ENCODE measurements around the gene DPY19L3. TPM values are rescaled to one million over a fixed set of nuclear protein-coding genes. Genes with fewer than 3 reads are reported as not detected.

DPY19L3 gene
- total and polyA plus RNA-seq, 8 donors = 31.5 to 79.9 (median 67.0) TPM

- H3K4me3 ChIP-seq = no peak overlapping the region
- peak overlapping the region in 1 of 2 donors; percentile 37 for H3K27ac ChIP-seq
- peaks cover 0 to 53% of the 10 kb centered on the region in 2 donors for H3K27me3 ChIP-seq
- H3K4me1 ChIP-seq = peaks cover 0 to 17% of the 10 kb centered on the region in 2 donors
- H3K36me3 ChIP-seq = peaks cover 0 to 54% of the 10 kb centered on the region in 2 donors
- ATAC-seq (no peak), DNase-seq (no peak)
- TF ChIP-seq CTCF (IDR thresholded peaks at IDR 0.05) = no peak
- no peaks in the 10 kb centered on the region for H3K9me3 ChIP-seq
- intact Hi-C loops (cut with DNase I) = no loop called here
Observed at GRCh38 chr19:32364040-32364439, 41.5 kb upstream of the DPY19L3 start.

GRCh38 chr19:32367063-32367462 lies 38.5 kb upstream of the DPY19L3 start:
- DNase-seq (no peak), ATAC-seq (no peak)
- Histone ChIP-seq H3K4me1 (peaks cover 0 to 17% of the 10 kb centered on the region in 2 donors), H3K36me3 (peaks cover 0 to 40% of the 10 kb centered on the region in 2 donors), H3K27me3 (peaks cover 0 to 40% of the 10 kb centered on the region in 2 donors), H3K4me3 (no peak overlapping the region), H3K27ac (no peak overlapping the region), H3K9me3 (no peaks in the 10 kb centered on the region)
- no peak for TF ChIP-seq CTCF (IDR thresholded peaks at IDR 0.05)
- intact Hi-C loops (cut with DNase I) = no loop called here

- intact Hi-C loops (cut with DNase I) = no loop called here
- no peaks in the 10 kb centered on the region for H3K9me3 ChIP-seq
- TF ChIP-seq CTCF (IDR thresholded peaks at IDR 0.05) = no peak
- ATAC-seq (no peak), DNase-seq (no peak)
- H3K4me3 ChIP-seq = no peak overlapping the region
- peaks cover 0 to 44% of the 10 kb centered on the region in 2 donors for H3K36me3 ChIP-seq
- H3K4me1 ChIP-seq = peaks cover 0 to 10% of the 10 kb centered on the region in 2 donors
- H3K27ac ChIP-seq = no peak overlapping the region
- H3K27me3 ChIP-seq = peaks cover 0 to 37% of the 10 kb centered on the region in 2 donors
Observed at GRCh38 chr19:32367948-32368536, 37.5 kb upstream of the DPY19L3 start.

- ATAC-seq = no peak
- H3K27ac ChIP-seq = no peak overlapping the region
- H3K9me3 ChIP-seq = no peaks in the 10 kb centered on the region
- H3K4me1 ChIP-seq = peaks cover 0 to 8% of the 10 kb centered on the region in 2 donors
- H3K27me3 ChIP-seq = peaks cover 0 to 30% of the 10 kb centered on the region in 2 donors
- DNase-seq = no peak
- H3K36me3 ChIP-seq = peaks cover 0 to 46% of the 10 kb centered on the region in 2 donors
- no peak overlapping the region for H3K4me3 ChIP-seq
- intact Hi-C loops (cut with DNase I) = no loop called here
- no peak for TF ChIP-seq CTCF (IDR thresholded peaks at IDR 0.05)
Observed at GRCh38 chr19:32368787-32369186, 36.8 kb upstream of the DPY19L3 start.

- intact Hi-C loops (cut with DNase I) = no loop called here
- DNase-seq = no peak
- Histone ChIP-seq H3K36me3 (peaks cover 0 to 34% of the 10 kb centered on the region in 2 donors), H3K27ac (peak overlapping the region; percentile 57 to 68), H3K9me3 (no peaks in the 10 kb centered on the region), H3K27me3 (peaks cover 0 to 14% of the 10 kb centered on the region in 2 donors), H3K4me1 (peaks cover 0 to 10% of the 10 kb centered on the region in 2 donors), H3K4me3 (no peak overlapping the region)
- no peak for TF ChIP-seq CTCF (IDR thresholded peaks at IDR 0.05)
- no peak for ATAC-seq
Observed at GRCh38 chr19:32372726-32373517, 32.6 kb upstream of the DPY19L3 start.

All from left lung (tissue), 10 donors.